ENCODE results near the gene GRIN2C. TPM values are rescaled to one million over a fixed set of nuclear protein-coding genes. Genes with fewer than 3 reads are reported as not detected.

The GRIN2C gene
- total RNA-seq, 2 donors from 2014 or later, result 27.6 to 34.4 TPM

DNA sequence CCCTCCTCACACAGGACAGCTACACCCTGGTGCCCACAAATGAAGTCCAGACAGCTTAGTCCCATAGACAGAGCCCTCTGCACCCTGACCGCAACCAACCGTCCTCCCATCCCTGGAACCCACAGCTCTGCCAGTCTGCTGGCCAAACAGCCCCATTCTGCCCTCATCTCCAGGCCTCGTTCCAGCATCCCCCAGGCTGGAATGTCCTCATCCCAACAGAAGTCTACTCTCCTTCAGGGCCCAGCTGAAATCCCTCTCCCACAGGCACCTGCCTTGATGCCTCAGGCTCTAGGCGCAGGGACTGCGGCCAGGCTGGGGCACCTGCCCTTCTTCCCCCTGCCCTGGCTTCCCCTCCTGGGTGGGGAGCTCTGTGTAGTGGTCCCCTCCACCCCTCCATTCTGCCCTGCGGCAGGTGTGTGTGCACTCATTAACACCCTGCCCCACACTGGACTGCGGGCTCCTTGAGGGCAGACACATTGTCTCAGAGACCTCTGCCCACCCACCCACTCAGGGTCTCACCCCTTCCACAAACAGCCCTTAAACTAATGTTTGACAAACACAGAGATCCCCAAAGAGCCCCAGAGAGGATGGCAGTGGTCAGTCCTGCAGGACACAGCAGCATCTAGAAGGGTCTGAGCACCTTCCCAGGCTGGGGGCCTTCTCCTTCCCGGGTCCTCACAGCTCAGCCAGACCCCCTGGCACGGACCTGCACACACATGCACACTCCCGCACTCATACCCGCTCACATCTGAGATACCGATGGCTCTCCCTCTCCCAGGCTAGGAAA, 820 bp downstream of the GRIN2C start:
- TF ChIP-seq, protein P1, sequence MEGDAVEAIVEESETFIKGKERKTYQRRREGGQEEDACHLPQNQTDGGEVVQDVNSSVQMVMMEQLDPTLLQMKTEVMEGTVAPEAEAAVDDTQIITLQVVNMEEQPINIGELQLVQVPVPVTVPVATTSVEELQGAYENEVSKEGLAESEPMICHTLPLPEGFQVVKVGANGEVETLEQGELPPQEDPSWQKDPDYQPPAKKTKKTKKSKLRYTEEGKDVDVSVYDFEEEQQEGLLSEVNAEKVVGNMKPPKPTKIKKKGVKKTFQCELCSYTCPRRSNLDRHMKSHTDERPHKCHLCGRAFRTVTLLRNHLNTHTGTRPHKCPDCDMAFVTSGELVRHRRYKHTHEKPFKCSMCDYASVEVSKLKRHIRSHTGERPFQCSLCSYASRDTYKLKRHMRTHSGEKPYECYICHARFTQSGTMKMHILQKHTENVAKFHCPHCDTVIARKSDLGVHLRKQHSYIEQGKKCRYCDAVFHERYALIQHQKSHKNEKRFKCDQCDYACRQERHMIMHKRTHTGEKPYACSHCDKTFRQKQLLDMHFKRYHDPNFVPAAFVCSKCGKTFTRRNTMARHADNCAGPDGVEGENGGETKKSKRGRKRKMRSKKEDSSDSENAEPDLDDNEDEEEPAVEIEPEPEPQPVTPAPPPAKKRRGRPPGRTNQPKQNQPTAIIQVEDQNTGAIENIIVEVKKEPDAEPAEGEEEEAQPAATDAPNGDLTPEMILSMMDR (IDR thresholded peaks at IDR 0.05), result no peak
- Histone ChIP-seq H3K4me3 (peak overlapping the region; percentile 48 to 58), H3K9me3 (no peaks in the 10 kb centered on the region), H3K27ac (peak overlapping the region; percentile 79 to 86), H3K27me3 (peaks cover 7% of the 10 kb centered on the region in 2 donors), H3K36me3 (no peaks in the 10 kb centered on the region), H3K4me1 (peaks cover 0 to 36% of the 10 kb centered on the region in 2 donors)
- DNase-seq (ENCODE audit: low spot score), result no peak

GRCh38 chr17:74857191-74857590, 2.5 kb downstream of the GRIN2C start:
- peak overlapping the region; percentile 47 to 69 for H3K27ac ChIP-seq
- H3K4me1 ChIP-seq, result peaks cover 0 to 42% of the 10 kb centered on the region in 2 donors
- TF ChIP-seq, protein P1 (IDR thresholded peaks at IDR 0.05), result no peak
- H3K36me3 ChIP-seq, result no peaks in the 10 kb centered on the region
- H3K4me3 ChIP-seq, result no peak overlapping the region
- DNase-seq (ENCODE audit: low spot score), result no peak
- H3K9me3 ChIP-seq, result no peaks in the 10 kb centered on the region
- H3K27me3 ChIP-seq, result peaks cover 7% of the 10 kb centered on the region in 2 donors

DNA sequence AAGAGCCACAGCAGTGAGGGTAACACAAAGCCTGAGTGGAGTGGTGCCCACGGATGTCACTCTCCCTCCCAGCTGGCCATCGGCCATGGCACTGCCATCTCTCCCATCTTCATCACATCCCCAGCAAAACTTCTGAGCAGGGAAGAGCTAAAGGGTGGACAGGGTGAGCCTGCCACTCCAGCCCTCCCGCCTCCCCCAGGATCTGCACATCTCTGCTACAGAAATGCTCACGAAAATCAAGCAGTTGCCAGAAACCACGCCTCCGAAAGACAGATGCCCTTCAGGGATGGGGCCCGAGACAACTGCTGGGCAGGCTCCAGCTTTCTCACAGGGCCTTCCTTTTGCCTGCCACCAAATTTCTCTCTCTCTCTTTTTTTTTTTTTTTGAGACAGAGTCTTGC, 3.6 kb downstream of the GRIN2C start:
- DNase-seq (ENCODE audit: low spot score), result no peak
- Histone ChIP-seq H3K9me3 (no peaks in the 10 kb centered on the region), H3K27ac (peak overlapping the region; percentile 47 to 69), H3K36me3 (no peaks in the 10 kb centered on the region), H3K4me3 (no peak overlapping the region), H3K27me3 (peaks cover 7% of the 10 kb centered on the region in 2 donors), H3K4me1 (peaks cover 0 to 37% of the 10 kb centered on the region in 2 donors)
- TF ChIP-seq, protein P1 (IDR thresholded peaks at IDR 0.05), result no peak

- H3K36me3 ChIP-seq, result no peaks in the 10 kb centered on the region
- peak overlapping the region; percentile 47 to 69 for H3K27ac ChIP-seq
- TF ChIP-seq, protein P1 (IDR thresholded peaks at IDR 0.05), result no peak
- no peaks in the 10 kb centered on the region for H3K9me3 ChIP-seq
- peaks cover 0 to 29% of the 10 kb centered on the region in 2 donors for H3K4me1 ChIP-seq
- H3K27me3 ChIP-seq, result peaks cover 7% of the 10 kb centered on the region in 2 donors
- DNase-seq (ENCODE audit: low spot score), result no peak
- no peak overlapping the region for H3K4me3 ChIP-seq
Observed at GRCh38 chr17:74855323-74855722, 4.4 kb downstream of the GRIN2C start.

DNA sequence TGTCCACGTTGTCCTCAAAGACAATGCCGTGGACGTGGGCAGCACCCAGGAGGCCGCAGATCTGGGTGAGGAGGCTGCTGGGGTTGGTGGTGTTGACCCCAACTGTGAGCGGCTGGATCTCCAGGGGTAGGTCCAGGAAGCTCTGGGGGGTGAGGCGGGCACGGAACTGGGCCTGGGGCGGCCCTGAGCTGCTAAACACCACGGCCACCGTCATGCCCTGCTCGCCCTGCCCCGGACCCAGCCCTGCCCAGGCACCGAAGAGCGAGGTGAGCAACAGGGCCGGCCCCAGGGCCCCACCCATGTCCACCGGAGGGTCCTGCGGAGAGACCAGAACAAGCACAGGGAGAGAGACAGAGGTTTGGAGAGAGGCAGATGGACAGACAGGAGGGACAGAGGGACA, 4.9 kb downstream of the GRIN2C start:
- no peak overlapping the region for H3K4me3 ChIP-seq
- TF ChIP-seq, protein P1 (IDR thresholded peaks at IDR 0.05), result no peak
- H3K27ac ChIP-seq, result peak overlapping the region in 1 of 2 donors; percentile 69
- no peak for DNase-seq (ENCODE audit: low spot score)
- no peaks in the 10 kb centered on the region for H3K36me3 ChIP-seq
- peaks cover 0 to 24% of the 10 kb centered on the region in 2 donors for H3K4me1 ChIP-seq
- H3K9me3 ChIP-seq, result no peaks in the 10 kb centered on the region
- peaks cover 7% of the 10 kb centered on the region in 2 donors for H3K27me3 ChIP-seq

Measured in right atrium auricular region (tissue), 2 donors.